GM19099 (cell line): Measurements from ENCODE around the gene ZDHHC8.

Experiments used
- POLR2A ChIP-seq: IDR thresholded peaks from 3 replicates; pipeline ENCODE4 v1.6.1; 2011; ENCODE audit warnings: low read depth; ENCODE audit not compliant: insufficient read length; ENCODE audit errors: extremely low read depth

ZDHHC8 gene

GRCh38 chr22:20150381-20151275, 19.0 kb downstream of the ZDHHC8 start, which contains the start of gene CCDC188:
CCDC188 (minus strand) TSS chr22:20151055; CDS start chr22:20150986, 69 bp downstream.
- TF ChIP-seq POLR2A: no peak

DNA sequence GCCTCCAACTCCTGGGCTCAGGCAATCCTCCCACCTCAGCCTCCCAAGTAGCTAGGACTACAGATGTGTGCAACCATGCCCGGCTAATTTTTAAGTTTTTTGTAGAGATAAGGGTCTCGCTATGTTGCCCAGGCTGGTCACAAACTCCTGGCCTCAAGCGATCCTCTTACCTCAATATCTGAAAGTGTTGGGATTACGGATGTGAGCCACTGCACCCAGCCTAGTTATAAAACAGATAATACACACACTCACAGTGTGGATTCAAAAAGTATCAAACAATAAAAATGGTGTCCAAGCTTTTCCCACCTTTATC, 19.6 kb downstream of the ZDHHC8 start:
- TF ChIP-seq POLR2A: no peak

GRCh38 chr22:20152464-20152890, 20.9 kb downstream of the ZDHHC8 start:
- no peak for TF ChIP-seq POLR2A

DNA sequence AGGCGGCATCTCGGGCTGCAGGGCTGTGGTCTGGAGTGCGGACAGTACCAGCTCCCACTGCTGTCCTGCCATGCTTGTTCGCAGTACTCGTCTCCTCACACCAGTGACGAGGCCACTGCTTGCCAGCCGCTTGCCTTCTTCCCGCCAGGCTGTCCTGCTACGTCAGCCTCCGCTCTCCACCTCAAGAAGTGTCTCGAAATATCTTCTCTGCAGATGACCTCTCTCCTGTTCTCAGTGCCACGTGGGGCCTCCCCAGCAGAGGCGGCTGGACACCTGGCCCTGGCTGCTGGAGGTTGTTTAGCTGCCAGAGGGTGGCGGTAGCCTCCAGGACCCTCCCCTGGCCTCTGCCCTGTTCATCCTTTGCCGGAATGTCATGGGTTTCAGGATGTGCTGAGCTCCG, 22.3 kb downstream of the ZDHHC8 start:
- no peak for TF ChIP-seq POLR2A

GRCh38 chr22:20154602-20155187, 23.1 kb downstream of the ZDHHC8 start:
- TF ChIP-seq POLR2A: no peak

- TF ChIP-seq POLR2A: no peak
Observed at GRCh38 chr22:20155330-20156041, 23.9 kb downstream of the ZDHHC8 start.

DNA sequence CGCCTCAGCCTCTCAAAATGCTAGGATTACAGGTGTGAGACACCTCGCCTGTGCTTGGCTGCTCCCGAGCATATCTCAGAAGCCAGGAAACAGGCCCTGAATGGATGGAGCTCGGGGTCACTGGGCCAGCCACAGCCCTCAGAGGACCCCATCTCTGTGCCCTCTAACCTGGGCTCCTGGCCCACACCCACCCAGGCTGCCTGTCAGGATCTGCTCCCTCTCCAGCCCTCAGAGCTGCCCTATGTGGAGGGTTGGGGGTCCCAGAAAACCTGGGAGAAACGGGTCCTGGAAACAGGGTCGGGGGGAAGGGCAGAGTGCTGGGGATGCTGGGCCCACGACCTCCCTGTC, 24.4 kb downstream of the ZDHHC8 start:
- TF ChIP-seq POLR2A: no peak

DNA sequence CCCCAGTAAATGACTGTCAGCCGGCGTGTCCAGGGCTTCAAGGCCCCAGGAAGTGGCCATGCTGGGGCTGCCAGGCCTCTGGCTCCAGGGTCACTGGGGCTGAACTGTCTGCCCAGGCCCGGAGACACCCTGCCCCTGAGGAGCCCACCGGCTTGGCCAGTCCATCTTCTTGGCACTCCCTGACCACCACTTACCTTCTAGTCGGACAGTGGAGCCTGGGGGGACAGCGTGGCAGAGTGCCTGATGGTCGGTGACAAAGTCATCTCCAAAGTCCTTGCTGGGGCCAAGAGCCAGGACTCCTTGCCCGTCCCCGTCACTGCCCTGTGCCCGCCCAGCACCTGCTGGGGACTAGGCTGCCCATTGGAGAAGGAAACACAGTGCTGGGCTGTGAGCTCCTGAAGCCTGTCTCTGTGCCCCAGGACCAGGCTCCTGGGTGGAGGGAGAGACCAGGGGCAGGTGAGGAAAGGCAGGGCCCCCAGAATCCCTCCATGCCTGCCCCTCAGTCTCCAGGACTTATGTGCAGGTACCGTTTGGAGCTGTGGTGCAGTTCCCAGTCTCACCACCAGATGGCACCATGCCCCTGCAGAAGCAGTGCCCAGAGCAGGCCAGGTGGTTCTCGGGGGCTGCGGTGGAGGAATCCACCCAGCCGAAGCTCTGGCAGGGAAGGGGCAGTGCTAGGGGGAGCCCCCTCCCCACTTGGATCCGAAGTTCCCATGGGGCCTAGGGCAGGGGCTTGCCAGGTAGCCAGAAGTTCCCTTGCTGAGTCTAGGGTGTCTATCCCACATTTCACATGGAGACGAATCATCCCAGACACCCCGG, 25.2 kb downstream of the ZDHHC8 start:
- no peak for TF ChIP-seq POLR2A

DNA sequence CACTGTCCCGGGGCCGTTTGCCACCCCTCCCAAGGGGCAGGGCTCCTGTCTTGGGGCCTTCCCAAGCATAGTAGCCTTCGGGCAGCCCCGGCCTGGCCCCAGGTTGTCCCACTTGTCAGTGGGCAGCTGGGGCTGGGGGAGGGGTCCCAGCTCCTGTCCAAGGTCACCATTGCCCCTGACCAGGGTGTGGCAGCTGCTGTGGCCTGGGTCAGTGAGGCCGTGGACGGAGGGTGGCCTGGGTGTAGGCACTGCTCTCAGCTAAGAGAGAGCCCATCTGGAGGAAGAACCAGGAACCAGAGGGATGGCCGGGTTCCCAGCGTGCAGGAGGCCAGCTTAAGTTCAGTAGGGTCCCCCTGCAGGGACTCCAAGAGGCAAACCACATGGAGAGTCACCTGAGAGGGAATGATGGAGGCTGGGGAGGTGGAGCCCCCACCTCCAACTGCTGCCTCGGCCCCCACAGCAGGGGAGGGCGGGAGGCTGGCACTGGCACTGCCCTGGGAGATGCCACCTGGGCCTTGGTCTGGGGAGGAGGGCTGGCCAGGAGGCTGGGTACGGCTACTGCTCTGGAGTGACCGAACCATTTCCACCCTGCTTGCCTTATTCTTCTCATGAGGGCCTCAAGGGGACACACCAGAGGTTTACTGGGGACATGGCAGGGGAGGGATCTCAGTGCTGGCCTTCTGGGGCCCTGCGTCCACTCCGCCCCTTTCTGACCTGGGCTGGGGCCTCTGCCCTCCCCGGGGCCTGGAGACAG, 26.0 kb downstream of the ZDHHC8 start:
- no peak for TF ChIP-seq POLR2A

DNA sequence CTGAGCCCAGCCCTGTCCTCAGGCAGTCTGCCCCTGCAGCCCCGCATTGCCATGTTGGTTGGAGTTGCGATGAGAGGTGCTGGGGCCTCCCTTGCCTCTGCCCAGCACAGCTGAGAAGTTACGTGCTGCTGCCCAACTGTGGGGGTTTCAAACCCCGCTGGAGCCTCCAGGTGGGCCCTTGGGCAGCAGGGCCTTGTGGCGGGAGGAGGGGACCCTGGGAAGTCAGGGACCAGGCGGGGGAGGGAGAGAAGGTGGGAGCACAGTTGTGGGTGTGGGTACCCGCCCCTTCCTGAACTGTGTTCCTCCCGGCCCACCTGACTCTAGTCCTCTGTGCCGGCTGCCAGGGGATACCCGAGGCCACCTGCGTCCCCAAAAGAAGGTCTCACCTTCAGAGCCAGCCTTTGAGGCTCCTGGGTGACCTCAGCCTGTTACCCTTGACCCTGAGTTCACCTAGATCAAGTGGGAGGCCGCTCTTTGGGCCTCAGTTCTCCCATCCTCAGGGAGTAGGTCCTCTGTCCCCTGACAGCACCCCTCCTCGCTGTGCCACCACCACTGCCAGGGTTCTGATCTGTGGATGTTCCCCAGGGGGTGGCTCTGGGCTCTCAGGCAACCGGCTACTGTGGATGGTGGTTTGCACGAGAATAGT, 26.9 kb downstream of the ZDHHC8 start:
- TF ChIP-seq POLR2A: no peak

DNA sequence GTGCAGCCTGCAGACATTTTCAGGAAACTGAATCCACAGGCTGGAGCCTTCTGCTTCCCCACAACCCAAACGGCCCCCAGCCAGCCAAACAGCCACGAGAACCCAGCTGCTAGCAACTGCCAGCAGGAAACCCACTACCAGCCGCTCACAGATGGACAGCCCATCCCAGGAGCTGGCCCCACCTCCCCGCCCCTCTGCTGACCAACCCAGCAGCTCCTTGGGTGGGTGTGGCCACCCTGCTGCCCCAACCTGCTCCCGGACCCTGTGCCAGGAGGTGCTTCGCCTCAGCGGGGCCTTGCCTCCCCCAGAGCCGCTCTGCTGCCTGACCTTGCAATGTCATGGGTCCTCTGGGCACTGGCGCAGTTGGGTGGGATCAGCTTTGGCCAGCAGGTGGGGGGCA, 27.5 kb downstream of the ZDHHC8 start:
- TF ChIP-seq POLR2A: no peak

DNA sequence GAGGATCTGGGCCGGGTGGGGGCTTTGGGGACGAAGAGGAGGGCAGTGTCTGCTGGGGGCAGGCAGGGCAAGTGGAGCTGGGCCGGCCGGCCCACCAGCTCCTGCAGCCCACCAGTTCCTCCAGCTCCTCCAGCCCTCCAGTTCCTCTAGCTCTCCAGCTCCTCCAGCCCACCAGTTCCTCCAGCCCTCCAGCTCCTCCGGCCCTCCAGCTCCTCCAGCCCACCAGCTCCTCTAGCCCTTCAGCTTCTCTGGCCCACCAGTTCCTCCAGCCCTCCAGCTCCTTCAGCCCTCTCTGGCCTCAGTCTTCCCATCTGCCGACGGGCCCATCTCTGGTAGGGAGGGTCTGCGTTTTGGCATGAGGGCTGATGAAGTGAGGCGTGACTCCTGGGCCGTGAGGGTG, 28.4 kb downstream of the ZDHHC8 start:
- TF ChIP-seq POLR2A: no peak

- TF ChIP-seq POLR2A: no peak
Observed at GRCh38 chr22:20164863-20165262, 33.3 kb downstream of the ZDHHC8 start.

DNA sequence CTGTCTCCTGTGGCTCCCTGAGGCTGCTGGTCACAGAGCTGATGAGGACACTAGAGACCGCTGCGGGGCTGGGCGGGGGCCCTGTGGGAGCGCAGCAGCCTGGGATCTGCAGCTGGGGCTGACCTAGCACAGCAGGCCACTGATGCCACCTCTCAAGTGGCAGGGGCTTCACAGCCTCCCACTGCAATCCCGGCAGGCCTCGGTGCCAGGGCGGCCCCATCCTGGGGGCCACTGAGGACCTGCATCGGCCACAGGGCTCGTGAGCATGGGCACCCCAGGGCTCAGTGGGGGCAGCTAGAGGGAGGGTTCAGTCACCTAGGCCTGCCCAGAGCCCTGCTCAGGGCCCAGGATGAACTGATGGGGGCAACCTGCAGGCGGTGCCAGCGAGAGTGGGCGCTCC, 33.8 kb downstream of the ZDHHC8 start:
- no peak for TF ChIP-seq POLR2A
